Kidney (tissue), 14 donors: ENCODE results near the gene R3HCC1L. TPM values are rescaled to one million over a fixed set of nuclear protein-coding genes. Genes with fewer than 3 reads are reported as not detected.

Source experiments
- DNase-seq, 5 donors: peaks; one replicate each; pipeline ENCODE4 v3.0.0-alpha.2; 2013 to 2020
- FAIRE-seq: peaks from 2 replicates; lab custom pipeline; 2012; peaks lifted over from hg19 to GRCh38; lab: Jason Lieb, UNC
- H3K27ac ChIP-seq, 2 donors: one replicate each; pipeline ENCODE4 v1.7.0; 2013; ENCODE audit warnings: low read depth in 2 of 2, low read length in 2 of 2, inconsistent platforms in 1 of 2
- H3K27me3 ChIP-seq: one replicate; pipeline ENCODE4 v1.7.1; 2013; ENCODE audit warnings: low read length, inconsistent platforms; ENCODE audit not compliant: control insufficient read depth, insufficient read depth
- H3K36me3 ChIP-seq, 3 donors: one replicate each; pipeline versions ENCODE4 v1.7.0 to v1.7.1; 2013; ENCODE audit warnings: low read length in 3 of 3, control low read depth in 1 of 3, inconsistent platforms in 1 of 3; ENCODE audit not compliant: insufficient read depth in 3 of 3, control insufficient read depth in 2 of 3
- H3K4me1 ChIP-seq, 3 donors: one replicate each; pipeline versions ENCODE4 v1.7.0 to v1.7.1; 2013; ENCODE audit warnings: low read length in 3 of 3, inconsistent platforms in 1 of 3, low read depth in 1 of 3; ENCODE audit not compliant: control insufficient read depth in 2 of 3, insufficient read depth in 2 of 3
- H3K4me3 ChIP-seq, 3 donors: one replicate each; pipeline versions ENCODE4 v1.7.0 to v1.8.1; 2013; ENCODE audit warnings: low read length in 3 of 3, control low read depth in 1 of 3, inconsistent platforms in 1 of 3
- H3K9ac ChIP-seq, 3 donors: one replicate each; pipeline versions ENCODE4 v1.7.0 to v1.7.1; 2013; ENCODE audit warnings: low read length in 3 of 3, control low read depth in 1 of 3, inconsistent platforms in 1 of 3
- H3K9me3 ChIP-seq, 3 donors: one replicate each; pipeline versions ENCODE4 v1.7.0 to v1.7.1; 2013; ENCODE audit warnings: low read length in 3 of 3, control low read depth in 1 of 3, inconsistent platforms in 1 of 3; ENCODE audit not compliant: control insufficient read depth in 2 of 3, insufficient read depth in 1 of 3
- CTCF ChIP-seq: IDR thresholded peaks from 3 replicates; pipeline ENCODE4 v1.5.1; 2012; ENCODE audit warnings: mild to moderate bottlenecking, moderate library complexity, borderline replicate concordance; ENCODE audit not compliant: insufficient read depth; ENCODE audit errors: extremely low read depth
- intact Hi-C: fragments of 100-400 bp; cut with DNase I; formaldehyde crosslinking; loops from one replicate; pipeline ENCODE4 v1.11.1; 2022
- polyA plus RNA-seq: library from polyadenylated mRNA; stranded (reverse); fragments of 350-450 nt; fragmentation: Illumina TruSeq; extraction: RNeasy Lipid Tissue Mini Kit (QIAGEN cat#74804); gene quantifications from one replicate; pipeline ENCODE4 v1.2.3, GENCODE V29; 2014; ENCODE audit warnings: low read depth, low replicate concordance; ENCODE audit not compliant: insufficient read depth
- total RNA-seq: library from RNA; stranded (reverse); fragmentation: NEBNext Ultra II Directional; extraction: Animal tissue kit (Norgen Biotek cat#: 25700); gene quantifications from one replicate; pipeline ENCODE4 v1.2.1, GENCODE V29; 2021
- donor health status: control.
- donor health status: control.
- donor health status: control.
- donor health status: control.
- donor health status: control.
- donor health status: DM: yes; HTN: yes; CAD: no.
- donor health status: Normal renal cell carcinoma (clear cell type).

The R3HCC1L gene
- total and polyA plus RNA-seq, 2 donors from 2014 or later: 9.7 to 17.0 TPM

DNA sequence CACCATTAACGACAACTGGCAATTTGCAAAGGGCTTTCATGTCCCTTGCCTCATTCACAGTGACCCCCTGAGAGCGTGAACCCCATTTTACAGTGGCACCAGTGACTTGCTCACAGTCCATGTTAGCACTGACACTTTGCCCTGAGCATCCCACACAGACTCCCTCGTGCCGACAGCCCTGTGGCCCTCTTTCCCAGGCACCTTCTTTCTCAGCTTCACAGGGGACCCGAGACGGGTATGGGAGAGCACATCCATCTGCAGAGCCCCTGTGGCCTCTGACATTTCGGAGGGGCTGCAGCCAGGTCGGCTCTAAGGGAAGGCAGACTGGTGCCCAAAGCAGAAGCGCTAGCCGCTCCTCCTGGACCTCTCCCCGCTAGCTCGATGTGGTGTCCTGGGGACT lies 122.7 kb downstream of the R3HCC1L start:
- Histone ChIP-seq H3K27ac (no peak overlapping the region), H3K27me3 (no peaks in the 10 kb centered on the region), H3K36me3 (peaks cover 0 to 3% (median 0%) of the 10 kb centered on the region in 3 donors), H3K9me3 (no peaks in the 10 kb centered on the region), H3K4me1 (peaks cover 0 to 7% (median 3%) of the 10 kb centered on the region in 3 donors), H3K9ac (no peak overlapping the region), H3K4me3 (no peak overlapping the region)
- intact Hi-C loops: loop anchor here (10.0 kb wide), 1 partner anchor 48 kb away; no protein-coding TSS in a partner anchor
- DNase-seq: peak in 1 of 5 donors; percentile 24
- no peak for FAIRE-seq
- TF ChIP-seq CTCF: no peak

GRCh38 chr10:98257961-98258360 lies 123.5 kb downstream of the R3HCC1L start:
- FAIRE-seq (no peak), DNase-seq (peak in 1 of 5 donors; percentile 69)
- no peak for TF ChIP-seq CTCF
- H3K9ac ChIP-seq: no peak overlapping the region
- peaks cover 0 to 3% (median 0%) of the 10 kb centered on the region in 3 donors for H3K36me3 ChIP-seq
- intact Hi-C loops: loop anchor here (10.0 kb wide), 1 partner anchor 47 kb away; no protein-coding TSS in a partner anchor
- H3K4me1 ChIP-seq: peaks cover 0 to 7% (median 3%) of the 10 kb centered on the region in 3 donors
- no peaks in the 10 kb centered on the region for H3K27me3 ChIP-seq
- no peak overlapping the region for H3K27ac ChIP-seq
- no peak overlapping the region for H3K4me3 ChIP-seq
- H3K9me3 ChIP-seq: no peaks in the 10 kb centered on the region

- H3K4me3 ChIP-seq: no peak overlapping the region
- H3K27me3 ChIP-seq: no peaks in the 10 kb centered on the region
- peaks cover 0 to 3% (median 0%) of the 10 kb centered on the region in 3 donors for H3K36me3 ChIP-seq
- H3K27ac ChIP-seq: no peak overlapping the region
- no peaks in the 10 kb centered on the region for H3K9me3 ChIP-seq
- intact Hi-C loops: loop anchor here (10.0 kb wide), 1 partner anchor 46 kb away; no protein-coding TSS in a partner anchor
- TF ChIP-seq CTCF: no peak
- H3K9ac ChIP-seq: no peak overlapping the region
- FAIRE-seq: no peak
- H3K4me1 ChIP-seq: peaks cover 0 to 7% (median 3%) of the 10 kb centered on the region in 3 donors
- peak in 1 of 5 donors; percentile 76 for DNase-seq
These were observed 124.4 kb downstream of the R3HCC1L start for GRCh38 chr10:98258683-98259454.
